SKM-1 treated with dmso at 0.1 percent for 144 hours (cell line): ENCODE measurements around the gene ERCC4.
"Not testable (repeated sequence)": the region's sequence is repeated elsewhere in the genome, so short reads cannot be mapped to it uniquely, and the experiment has no call there.

Source experiments
- DNase-seq: peaks from one replicate; lab custom pipeline; 2025; ENCODE audit not compliant: unreplicated experiment; lab: John Stamatoyannopoulos, UW

The ERCC4 gene

DNA sequence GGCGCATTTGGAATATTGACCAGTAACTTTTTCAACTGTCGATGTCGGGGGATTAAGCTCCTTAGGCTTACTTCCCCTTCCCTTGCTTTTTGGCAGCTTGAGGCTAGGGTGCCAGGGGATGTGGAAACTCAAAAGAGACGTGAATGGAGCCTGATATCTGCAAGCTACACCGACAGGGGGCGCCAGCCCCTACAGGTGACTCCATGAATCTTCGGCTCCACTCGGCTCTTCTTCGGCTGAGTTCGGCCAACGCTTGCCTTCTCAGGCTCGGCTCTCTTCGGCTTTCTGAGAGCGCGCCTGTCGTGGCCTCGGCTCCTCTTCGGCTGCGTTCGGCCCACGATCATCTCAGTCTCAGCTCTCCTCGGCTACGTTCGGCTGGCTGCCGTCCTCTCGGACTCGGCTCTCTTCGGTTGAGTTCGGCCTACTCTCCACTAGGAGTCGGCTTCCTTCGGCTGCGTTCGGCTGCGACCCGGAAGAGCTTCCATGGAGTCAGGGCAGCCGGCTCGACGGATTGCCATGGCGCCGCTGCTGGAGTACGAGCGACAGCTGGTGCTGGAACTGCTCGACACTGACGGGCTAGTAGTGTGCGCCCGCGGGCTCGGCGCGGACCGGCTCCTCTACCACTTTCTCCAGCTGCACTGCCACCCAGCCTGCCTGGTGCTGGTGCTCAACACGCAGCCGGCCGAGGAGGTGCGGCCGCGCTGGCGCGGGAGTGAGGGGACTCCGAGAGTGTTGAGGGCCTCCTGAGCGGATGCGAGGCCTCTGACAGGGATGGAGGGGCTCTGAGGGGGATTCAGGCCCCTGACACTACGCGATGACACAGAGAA is at the start of gene ERCC4:
TSS of gene ERCC4 (plus strand) at position 472 of the 827 bp plus-strand sequence. CDS start at position 484, 12 bp downstream.
- peak; percentile 100 for DNase-seq

GRCh38 chr16:13873835-13874438 is 46.0 kb upstream of the ERCC4 start:
- DNase-seq = no peak

DNA sequence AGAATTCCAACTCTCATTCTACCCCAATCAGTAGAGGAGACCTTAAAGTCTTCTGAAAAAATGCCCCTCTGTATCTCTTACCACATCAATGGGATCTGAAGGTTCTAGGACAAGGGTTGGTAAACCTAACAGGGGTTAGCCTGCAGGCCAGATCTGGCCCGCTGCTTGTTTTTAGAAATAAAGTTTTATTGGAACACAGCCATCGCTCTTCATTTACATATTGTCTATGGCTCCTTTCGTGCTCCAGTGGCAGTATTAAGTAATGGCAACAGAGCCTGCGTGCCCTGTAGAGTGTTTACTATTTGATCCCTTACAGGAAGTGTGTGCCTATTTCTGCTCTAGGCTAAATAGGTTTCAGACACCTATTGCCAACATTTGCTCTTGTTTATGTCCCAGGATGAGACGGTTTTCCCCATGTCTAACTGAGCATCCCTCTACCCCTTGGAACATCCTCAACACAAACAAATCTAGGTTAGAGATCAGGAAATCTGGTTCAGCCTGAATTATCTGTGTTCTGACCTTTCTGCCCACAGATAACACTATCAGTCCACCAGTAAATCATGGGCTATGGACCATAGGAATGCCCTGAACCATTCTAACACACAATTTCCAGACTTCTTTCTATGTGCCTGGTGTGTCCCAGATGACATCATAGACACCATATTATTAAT is 44.2 kb upstream of the ERCC4 start:
- DNase-seq = no peak

- DNase-seq = no peak
These were observed 36.7 kb upstream of the ERCC4 start for GRCh38 chr16:13883276-13883675.

DNA sequence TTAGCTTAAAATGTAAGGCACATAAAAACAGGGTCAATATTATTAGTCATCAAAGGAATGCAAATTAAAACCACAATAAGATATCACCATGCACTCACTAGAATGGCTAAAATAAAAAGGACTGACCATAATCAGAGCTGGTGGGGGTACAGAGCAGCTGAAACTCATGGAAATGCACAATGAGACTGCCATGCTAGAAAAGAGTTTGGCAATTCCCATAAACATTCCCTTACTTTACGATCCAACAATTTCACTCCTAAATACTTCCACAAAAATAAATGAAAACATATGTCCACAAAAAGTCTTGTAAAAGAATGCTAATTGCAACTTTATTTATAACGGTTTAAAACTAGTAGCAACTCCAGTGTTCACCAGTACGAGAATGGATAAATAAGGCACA is 36.1 kb upstream of the ERCC4 start:
- no peak for DNase-seq

GRCh38 chr16:13885700-13886099 is 34.3 kb upstream of the ERCC4 start:
- no peak for DNase-seq

GRCh38 chr16:13886608-13887007 is 33.3 kb upstream of the ERCC4 start:
- no peak for DNase-seq

- not testable (repeated sequence) for DNase-seq
These were observed 30.6 kb upstream of the ERCC4 start for GRCh38 chr16:13889323-13889722.

DNA sequence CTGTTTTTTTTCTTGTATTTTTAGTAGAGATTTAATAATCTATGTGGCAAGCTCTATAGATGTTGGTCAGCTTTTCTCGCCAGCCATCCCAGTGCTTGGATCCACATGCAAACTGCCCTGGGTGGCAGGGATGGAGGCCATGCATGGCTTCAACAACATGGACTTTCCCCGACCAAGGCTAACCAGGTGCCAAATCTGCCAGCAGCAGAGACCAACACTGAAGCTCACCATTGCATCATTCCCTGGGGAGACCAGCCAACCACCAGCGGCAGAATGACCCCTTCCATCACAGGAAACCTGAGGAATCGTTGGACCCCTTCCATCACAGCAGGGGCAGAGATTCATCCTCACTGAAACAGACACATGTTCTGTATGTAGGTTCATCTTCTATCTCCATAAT is 27.7 kb upstream of the ERCC4 start:
- no peak for DNase-seq

- DNase-seq = no peak
These were observed 24.4 kb upstream of the ERCC4 start for GRCh38 chr16:13895516-13895915.

DNA sequence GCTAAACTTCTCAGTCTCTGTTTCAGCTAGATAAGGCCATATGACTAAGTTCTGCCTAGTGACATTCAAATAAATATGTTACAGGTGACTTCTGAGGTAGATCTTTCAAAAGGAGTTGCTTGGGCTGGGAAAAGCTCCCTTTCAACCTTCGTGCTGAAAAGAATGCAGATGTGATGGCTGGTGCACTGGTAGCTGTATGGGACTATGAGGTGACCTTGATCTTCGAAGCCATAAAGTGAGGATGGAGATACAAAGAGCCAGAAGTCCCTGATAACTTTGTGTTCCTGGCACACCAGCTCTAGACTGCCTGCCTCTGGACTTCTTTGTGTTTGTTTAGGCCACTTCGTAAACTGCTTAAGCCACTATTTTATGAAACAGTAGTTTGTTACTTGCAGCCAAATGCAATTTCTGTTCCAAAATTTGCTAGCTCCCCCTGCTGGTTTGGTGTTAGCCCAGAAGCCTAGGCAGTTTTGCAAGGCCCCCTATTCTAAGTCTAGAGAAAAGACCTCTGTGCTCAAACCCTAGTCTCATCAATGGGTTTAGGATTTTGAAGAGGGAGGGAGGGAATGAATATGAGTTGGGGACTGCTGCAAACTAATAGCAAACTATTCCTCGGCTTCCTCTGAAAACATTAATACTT is 23.3 kb upstream of the ERCC4 start:
- DNase-seq = no peak

GRCh38 chr16:13897806-13898205 is 22.1 kb upstream of the ERCC4 start:
- DNase-seq = no peak

DNA sequence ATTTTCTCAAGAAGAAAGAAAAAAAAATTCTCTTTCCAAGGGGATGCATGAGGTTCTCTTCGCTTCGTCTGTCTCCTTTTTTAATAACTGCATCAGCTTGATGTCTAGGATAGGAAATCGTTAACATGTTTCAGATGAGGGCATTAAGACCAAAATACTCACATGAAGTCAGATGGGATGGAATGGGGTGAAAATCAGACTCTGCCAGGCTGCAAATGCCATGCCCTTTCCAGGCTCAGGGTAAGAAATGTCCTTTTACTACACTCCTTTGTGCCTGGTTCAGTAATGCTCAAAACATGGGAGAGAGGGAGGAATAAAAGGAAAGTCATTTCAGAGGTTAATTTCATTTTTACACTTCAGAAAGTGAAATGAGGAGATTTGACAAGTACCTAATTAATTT is 21.7 kb upstream of the ERCC4 start:
- no peak for DNase-seq

GRCh38 chr16:13902052-13902451 is 17.9 kb upstream of the ERCC4 start:
- no peak for DNase-seq

- no peak for DNase-seq
These were observed 17.3 kb upstream of the ERCC4 start for GRCh38 chr16:13902677-13903076.

GRCh38 chr16:13904179-13904691 is 15.7 kb upstream of the ERCC4 start:
- DNase-seq = no peak

DNA sequence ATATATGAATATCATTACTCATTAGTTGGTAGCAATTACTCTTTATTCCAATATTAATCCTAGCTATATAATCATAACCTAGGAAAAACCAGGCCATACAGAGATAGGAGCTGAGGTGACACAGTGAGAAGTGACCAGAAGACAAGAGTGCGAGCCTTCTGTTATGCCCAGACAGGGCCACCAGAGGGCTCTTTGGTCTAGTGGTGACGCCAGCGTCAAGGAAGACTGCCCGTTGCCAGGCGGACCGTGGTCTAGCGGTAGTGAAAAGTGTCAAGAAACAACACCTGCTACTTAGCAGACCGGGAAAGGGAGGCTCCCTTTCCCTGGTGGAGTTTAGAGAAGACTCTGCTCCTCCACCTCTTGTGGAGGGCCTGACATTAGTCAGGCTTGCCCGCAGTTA is 15.1 kb upstream of the ERCC4 start:
- DNase-seq = not testable (repeated sequence)

- DNase-seq = no peak
These were observed 13.5 kb upstream of the ERCC4 start for GRCh38 chr16:13906168-13907089.

- DNase-seq = no peak
These were observed 12.5 kb upstream of the ERCC4 start for GRCh38 chr16:13907431-13907830.

DNA sequence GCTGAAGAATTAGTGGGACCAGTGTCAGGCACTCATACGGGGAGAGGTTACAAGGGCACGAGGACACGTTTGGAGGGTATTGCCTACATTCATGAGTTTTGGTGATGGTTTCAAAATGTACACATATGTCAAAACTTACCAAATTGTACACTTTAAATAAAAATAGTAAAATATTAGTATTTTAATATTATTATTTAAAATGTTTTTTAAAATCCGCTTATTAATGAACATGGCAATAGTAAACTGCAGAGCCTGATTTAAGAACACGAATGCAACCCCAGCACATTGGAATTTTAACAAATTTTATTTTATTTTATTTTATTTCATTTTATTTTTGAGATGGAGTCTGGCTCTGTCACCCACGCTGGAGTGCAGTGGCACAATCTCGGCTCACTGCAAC is 10.9 kb upstream of the ERCC4 start:
- no peak for DNase-seq
